KG1 (cell line): ENCODE results near the gene P3H4.

Source experiments
- DNase-seq: peaks from one replicate; lab custom pipeline; 2025; lab: John Stamatoyannopoulos, UW

Gene P3H4

DNA sequence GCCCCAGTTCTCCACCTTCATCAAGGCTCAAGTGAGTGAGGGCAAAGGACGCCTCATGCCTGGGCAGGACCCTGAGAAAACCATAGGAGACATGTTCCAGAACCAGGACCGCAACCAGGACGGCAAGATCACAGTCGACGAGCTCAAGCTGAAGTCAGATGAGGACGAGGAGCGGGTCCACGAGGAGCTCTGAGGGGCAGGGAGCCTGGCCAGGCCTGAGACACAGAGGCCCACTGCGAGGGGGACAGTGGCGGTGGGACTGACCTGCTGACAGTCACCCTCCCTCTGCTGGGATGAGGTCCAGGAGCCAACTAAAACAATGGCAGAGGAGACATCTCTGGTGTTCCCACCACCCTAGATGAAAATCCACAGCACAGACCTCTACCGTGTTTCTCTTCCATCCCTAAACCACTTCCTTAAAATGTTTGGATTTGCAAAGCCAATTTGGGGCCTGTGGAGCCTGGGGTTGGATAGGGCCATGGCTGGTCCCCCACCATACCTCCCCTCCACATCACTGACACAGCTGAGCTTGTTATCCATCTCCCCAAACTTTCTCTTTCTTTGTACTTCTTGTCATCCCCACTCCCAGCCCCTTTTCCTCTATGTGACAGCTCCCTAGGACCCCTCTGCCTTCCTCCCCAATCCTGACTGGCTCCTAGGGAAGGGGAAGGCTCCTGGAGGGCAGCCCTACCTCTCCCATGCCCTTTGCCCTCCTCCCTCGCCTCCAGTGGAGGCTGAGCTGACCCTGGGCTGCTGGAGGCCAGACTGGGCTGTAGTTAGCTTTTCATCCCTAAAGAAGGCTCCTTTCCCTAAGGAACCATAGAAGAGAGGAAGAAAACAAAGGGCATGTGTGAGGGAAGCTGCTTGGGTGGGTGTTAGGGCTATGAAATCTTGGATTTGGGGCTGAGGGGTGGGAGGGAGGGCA lies 10.7 kb upstream of the P3H4 start:
- DNase-seq = no peak

DNA sequence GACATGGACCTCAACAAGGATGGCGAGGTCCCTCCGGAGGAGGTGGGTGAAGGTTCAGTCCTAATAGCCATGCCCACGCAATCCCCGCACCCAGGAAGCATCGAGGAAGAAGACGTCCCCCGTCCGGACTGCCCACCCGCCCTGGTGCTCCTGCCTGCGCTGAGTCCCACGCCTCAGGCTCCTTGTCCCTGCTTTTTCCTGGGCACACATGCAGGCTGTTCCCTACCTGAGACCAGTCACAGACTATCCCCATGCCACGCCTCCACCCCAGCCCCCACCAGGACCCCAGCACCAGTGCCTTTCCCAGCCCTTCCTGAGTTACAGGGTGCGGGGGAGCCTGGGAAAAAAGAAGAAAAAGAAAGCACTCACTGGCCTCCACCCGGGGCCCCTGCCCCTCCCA lies 10.0 kb upstream of the P3H4 start:
- no peak for DNase-seq

DNA sequence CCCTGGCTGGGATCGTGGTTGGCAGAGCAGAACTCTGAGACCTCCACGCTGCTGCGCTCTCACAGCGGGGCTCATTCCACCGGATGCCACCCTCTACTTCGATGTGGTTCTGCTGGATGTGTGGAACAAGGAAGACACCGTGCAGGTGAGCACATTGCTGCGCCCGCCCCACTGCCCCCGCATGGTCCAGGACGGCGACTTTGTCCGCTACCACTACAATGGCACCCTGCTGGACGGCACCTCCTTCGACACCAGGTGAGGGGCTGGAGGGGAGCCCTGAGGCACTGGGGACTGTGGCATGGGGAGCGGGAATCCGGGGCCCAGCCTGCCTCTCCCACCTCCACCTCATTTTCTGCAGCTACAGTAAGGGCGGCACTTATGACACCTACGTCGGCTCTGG lies 6.3 kb upstream of the P3H4 start:
- no peak for DNase-seq

DNA sequence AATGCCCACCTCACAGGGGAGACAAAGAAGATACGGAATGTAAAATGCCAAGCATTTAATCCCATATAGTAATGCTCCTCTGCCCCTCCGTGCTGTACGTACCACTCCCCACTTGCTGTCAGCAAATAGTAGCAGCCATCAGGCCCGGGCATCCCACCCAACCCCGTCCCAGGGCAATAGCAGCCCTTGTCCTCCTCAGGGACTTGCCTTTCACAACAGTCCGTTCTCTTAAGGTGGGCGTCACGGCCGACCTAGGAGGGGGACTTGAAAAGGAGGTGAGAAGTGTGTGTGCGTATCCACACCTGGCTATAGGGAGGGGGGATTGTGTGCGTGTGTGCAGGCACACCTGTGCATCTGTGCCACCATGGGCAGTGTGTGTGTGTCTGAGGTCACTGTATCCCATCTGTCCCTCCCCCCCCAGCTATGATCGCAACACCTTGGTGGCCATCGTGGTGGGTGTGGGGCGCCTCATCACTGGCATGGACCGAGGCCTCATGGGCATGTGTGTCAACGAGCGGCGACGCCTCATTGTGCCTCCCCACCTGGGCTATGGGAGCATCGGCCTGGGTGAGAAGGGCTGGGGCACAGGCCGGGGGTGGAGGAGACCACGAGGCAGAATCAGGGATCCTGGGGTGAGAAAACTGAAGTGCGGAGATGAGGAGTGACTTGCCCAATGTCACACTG lies 5.0 kb upstream of the P3H4 start:
- DNase-seq = no peak

DNA sequence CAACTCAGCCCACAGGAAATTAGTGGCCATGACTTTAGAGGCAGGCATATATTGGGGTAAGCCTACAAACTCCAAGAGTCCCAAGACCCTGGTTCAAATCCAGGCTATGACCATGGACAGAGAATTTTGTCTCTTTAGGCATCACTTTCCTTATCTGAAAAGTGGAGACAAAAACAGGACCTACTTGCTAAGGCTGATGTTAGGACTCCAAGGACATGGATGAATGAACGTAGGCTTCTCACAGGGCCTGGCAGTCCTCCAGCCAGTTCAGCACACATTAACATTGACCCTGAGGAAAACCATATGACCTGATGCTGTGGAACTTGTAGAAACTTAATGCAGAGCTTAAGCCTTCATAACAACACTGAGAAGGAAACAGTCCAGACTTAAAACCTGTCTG lies 2.4 kb upstream of the P3H4 start:
- DNase-seq = no peak

DNA sequence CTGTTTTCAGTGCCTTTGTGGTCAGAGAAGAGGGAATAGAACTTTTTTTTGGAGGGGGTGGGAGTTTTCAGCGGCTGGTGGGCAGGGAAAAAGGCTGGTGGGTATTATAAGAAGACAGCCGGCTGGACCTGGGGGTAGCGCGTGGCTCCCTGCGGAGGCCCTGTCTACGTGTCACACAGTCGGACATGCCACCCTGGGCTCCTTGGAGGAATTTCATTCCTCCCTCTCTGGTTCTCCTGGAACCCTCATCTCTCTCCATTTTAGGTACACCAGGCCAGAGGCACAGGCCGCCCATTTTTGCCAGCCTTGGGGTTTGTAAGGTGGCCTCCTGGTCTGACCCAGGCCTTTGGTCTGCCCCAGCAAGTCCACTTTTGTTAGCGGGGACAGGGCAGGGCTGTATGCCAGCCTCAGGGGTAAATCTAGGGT lies 2.0 kb upstream of the P3H4 start:
- DNase-seq = no peak

DNA sequence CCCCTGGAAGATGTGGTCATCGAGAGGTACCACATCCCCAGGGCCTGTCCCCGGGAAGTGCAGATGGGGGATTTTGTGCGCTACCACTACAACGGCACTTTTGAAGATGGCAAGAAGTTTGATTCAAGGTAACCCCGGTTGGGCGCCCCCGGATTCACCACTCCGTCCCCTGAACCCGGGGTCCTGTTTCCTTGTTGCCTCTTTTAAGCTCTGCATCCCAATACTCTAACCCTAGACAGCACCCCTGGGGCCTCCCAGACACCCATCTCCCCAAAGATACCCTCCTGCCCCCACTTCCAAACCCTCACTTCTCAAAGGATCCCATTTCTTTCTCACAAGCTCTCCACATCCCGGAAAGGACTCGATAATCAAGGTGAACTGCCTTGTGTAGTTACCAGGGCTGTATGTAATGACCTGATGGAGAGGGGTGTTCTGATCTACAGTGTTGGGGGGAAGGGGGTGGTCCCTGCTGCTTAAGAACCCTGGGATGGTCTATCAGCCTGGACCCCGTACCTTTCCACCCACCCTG lies 1.5 kb upstream of the P3H4 start:
- DNase-seq = no peak

DNA sequence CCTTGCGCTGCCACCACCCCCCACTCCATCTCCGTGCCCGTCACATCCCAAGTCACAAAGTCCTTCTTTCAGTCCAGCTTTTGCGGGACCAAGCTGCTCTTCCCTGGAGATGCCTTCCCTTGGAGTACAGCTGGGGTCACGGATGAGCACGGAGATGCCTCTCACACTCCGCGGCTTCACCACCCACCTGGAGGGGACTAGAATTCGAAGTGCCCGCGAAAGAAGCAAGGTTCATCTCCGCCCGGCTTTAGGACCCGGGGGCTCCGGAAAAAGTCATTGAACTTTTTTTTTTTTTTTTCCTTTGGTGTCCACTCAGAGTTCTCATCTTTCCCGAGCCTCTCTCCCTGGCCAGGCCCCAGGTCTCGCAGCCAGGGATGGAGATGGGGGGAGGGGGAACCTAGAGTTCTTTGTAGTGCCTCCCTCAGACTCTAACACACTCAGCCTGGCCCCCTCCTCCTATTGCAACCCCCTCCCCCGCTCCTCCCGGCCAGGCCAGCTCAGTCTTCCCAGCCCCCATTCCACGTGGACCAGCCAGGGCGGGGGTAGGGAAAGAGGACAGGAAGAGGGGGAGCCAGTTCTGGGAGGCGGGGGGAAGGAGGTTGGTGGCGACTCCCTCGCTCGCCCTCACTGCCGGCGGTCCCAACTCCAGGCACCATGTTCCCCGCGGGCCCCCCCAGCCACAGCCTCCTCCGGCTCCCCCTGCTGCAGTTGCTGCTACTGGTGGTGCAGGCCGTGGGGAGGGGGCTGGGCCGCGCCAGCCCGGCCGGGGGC lies 817 bp upstream of the P3H4 start, which contains the start of gene FKBP10:
Gene FKBP10 (plus strand): TSS at position 624 of the 771 bp plus-strand sequence. CDS start 31 bp downstream, at position 655.
- no peak for DNase-seq

DNA sequence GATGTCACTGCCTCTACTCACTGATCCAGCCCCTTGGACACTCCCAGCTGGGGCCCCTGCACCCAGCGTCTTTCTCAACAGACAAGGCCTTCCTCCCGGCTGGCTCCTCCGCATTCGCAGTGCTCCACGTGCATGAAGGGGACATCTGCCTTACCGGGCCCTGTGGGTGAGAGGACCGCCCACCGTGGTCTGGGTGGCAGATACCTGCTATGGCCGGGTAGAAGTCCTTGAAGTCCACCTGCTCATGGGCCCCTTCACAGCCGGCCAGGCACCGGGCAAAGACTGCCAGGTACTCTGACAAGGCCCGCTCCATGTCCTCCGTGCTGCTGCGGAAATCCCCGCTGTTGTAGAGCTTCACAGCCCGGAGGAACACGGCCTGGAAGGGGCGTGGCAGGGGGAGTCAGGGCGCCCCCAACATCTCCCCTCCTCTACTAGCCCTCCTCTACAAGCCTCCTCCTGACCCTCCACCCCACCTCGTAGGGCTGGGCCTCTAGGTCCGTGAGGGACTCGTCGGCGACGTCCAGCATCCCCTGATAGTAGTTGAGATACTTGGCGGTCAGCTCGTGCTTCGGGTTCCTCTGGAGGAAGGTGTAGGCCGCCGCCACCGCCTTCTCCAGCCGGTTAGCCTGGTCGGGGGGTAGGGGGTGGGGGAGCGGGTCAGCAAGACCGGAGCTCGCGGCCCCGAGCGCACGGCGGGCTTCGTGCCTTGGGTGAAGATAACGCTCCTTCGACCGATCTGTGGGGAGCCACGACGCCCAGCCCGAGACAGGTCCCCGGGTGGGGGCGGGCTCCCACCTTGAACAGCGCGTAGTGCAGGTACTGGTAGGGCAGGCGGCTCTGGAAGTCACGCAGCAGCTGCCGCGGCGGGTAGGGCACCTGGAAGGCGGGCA lies 845 bp downstream of the P3H4 start:
- no peak for DNase-seq

DNA sequence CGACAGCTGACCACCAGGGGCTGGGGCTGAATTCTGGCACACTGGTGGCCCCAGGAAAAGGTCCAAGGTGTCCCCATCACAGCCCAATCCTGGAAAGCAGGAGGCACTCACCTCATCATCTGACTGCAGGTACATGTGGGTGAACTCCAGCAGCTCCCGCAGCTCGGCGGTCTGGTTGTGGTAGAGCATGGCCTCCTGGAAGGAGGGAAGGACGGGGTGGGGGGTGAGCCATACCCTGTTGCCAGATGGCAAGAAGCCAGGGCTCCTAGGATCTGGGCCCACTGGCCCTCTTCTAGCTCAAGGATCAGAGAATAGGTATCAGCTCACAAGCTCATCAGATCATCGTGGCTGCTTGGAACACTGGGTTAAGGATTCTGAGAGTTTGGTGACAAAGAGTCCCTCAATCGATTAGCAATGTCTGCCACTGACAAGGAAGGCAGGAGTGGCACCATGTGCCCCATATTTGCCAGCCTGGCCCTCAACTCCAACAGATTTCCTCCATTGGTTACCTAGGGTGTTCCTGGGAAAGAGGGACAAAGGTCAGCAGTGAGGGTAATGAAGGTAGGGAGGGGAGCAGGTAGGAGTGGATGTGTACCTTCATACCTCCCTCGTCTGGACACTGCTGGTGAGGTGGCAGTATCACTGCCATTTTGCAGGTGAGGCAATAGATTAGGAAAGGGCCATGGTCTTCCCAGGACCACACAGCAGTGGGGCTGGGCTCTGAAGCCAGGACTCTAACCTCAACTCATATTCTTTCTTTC lies 4.9 kb downstream of the P3H4 start:
- no peak for DNase-seq

DNA sequence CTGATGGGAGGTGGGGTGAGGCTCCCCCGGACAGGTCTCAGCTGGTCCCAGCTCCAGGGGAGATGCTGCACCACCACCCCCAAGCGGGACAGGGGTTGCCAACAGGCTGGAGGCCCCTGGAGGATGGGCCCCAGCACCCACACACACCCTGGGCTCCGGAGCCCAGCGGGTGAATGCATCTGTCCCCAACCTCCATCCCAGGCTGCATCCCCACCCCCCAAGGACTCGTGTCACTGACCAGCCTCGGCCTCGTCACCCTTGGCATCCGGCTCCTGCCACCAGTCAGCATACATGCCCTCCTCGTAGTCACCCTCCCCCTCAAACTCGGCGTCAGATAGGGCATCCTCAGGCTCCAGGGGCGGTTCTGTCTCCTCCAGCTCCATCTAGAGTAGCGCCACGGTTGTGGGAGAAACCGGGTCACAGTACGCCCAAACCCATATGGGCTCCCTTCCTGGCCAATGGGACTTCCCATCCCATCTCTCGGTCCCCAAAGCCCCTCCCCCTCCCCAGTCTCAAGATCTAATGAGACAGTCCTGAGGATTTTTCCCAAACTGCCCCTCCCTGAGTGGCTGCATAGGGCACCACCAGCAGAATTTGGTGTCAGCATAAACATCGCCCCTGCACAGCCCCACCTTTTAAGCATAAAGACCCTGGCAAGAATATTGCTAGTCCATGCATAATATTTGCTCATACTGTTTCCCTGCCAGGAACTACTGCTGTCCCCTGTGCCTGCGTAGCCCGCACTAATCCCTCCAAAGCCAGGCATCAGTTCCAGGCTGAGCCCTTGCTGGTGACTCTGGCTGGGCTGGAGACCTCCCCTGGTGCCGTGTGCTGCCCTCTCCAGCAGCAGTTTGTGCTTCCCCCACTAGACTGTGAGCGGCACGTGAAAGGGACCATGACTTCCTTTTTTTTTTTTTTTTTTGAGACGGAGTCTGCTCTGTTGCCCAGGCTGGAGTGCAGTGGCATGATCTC lies 8.4 kb downstream of the P3H4 start:
- peak; percentile 31 for DNase-seq

DNA sequence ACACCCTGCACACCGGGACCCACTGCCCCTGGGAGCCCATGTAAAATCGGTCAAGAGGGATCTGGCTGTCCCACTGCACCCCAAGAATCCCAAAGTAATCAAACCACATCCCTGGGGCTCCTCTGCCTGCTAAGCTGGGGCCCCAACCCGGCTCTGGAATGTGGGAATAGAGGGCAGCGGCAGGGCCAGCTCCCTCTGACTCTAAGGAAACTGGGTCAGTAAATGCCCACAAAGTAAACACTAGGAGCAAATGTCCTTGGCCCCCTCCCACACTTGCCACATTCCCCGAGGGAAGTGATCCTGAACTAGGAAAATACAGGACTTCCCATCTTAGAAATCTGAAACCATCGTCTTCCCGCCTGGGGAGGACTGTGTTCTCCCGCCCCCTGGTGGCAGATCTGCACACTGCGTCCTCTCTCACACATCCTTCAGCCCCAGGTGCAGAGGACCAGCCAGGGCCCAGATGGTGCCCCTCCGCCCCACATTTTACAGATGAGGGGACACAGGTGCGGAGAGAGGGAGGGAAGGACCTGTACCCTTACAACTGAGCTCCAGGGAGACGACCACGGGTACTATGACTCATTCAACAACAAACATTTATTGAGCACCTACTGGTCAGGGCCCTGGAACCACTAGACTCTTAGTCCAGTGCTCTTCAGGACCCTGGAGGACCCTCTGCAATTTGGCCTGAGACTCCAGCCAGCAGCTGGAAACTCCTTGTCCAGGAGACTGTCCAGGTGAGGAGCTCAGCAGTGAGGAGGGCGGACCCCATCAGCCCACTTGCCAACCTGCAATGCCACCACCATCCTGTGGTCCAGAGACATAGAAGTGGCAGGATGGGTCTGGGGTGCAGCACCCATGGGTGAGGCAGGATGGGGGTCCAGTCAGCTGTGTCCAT lies 10.1 kb downstream of the P3H4 start:
- peak; percentile 33 for DNase-seq

DNA sequence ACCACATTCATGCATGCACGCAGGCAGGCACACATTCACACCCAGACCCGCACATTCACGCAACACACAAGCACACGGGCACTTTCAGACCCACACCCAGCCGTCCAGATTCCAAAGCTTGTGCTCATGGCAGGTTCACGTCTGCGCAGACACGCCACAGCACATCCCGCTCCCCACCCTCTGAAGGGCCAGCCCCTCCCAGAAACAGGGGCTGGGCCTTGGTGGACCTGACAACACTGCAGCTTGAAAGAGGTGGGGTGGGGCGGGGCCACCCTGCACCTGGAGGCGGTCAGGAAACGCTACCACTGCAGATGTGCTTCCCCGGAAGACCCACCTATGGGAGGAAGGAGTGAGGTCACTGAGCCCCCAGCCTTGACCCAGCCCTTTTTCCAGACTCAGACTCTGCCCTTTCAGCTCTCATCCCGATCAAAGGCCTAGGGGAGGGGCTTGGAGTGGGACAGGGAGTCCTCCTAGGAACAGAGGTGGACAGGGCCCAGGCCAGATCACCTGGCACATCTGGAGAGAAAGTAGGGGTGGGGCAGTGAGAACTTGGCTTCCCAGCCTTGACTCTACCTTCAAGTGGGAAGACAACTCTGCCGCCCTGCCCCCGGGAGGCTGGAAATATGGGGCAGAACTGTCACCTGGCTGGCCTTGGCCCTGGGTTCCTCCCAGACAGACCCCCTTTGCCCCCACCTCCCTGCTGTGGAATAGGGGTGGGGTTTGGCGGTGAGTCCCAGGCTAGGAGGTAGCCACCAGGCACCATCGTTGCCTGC lies 11.0 kb downstream of the P3H4 start:
- no peak for DNase-seq

DNA sequence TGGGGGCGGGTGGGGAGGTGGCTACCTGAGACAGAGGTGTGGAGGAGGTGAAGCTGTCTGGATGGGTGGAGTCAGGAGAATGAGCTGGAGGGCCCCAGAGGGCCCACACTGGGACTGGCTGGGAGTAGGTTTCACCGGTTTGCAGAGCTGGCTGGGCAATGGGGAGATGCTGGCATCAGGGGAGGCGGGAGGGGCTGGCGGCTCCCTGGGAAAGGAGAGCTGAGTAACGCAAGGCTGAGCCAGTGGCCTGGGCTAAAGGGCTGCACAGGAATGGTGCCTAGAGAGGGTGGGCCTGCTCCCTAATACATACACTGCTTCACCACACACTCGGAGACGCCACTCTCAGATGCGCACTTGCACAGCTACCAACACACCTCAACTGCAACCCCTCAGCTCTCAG lies 12.4 kb downstream of the P3H4 start:
- no peak for DNase-seq

DNA sequence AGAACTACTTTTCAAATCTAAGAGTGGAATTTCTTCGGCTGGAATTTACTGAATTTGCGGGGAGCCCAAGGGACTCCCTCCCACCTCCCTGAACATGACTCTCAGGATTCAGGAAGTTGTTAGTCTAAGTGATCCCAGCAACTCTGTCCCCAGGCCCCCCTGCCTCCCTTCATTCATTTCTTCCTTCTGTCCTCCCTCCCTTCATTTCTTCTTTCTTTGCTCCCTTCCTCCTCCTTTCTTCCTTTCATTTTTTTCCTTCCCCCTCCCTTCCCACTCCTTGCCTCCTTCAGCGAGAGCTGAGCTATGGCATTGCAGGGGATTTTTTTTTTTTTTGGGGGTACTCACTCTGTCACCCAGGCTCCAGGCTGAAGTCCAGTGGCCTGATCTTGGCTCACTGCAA lies 14.4 kb downstream of the P3H4 start:
- DNase-seq = no peak

DNA sequence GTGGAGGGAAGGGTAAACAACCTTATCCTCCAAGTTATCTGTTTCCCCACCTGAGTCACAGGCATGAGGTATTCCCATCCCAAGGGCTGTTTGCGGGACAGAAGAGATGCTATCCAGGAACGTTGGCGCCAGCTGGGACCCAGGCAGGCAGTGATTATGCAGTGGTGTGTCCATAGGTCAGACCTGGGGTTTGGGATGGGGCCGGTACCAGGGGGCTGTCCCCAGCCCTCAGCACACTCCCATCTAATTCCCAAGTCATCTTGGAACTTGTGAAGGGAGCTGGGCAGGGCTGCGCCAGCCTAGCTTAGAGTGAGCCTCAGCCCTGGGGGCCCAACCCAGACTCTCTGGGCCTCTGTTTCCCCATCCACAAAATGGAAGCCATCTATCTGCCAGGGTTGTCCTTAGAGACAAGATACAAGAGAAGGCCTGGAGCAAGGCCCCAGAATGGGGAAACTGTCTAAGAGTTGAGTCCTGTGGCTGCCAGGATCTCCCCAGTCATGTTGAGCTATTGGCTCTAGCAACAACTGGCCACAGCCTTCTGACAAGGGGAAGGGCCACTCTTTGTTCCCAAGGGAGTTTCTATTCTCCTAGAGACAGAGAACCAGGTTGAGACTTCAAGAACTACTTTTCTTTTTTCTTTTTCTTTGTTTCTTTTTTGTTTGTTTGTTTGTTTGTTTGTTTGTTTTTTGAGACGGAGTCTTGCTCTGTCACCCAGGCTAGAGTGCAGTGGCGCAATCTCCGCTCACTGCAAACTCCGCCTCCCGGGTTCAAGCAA lies 15.4 kb downstream of the P3H4 start:
- no peak for DNase-seq

DNA sequence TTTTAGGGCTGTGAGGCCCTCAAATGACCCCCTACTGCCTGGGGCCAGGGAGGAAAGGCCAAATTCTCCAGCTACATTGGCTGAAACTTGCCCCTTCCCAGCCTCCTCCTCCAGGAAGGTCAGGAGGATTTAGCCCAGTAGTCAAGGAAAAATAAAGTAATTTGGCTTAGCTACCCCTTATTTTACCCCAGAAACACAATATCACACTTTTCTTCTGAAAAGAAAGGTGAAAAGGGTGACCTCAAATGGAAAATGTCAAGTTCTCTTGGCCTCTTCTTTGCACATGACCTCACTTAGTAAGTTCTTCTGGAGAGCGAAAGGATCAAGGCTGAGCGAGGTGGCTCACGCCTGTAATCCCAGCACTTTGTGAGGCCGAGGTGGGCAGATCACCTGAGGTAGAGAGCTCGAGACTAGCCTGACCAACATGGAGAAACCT lies 17.2 kb downstream of the P3H4 start:
- no peak for DNase-seq
